ENCODE data around the gene TMEM107.

Gene TMEM107

DNA sequence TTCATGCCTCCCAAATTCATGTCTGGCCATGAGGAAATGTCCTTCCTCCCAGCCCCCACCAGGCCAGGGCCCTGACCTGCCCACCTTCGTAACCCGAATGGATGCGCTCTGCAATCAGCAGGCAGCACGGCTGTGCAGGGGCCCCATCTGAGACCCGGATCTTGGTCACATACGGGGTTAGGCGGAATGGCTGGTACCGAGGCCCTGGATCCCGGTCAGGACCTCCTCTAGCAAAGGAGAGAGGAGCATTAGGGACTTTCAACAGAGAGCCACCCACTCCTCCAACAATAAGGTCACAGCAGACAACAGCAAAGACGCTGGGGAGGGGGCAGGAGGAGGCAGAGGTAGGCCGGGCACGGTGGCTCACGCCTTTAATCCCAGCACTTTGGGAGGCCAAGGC lies 27.6 kb downstream of the TMEM107 start:
- Histone ChIP-seq H3K4me3 (ENCODE audit: low read depth, low read length) (no peak overlapping the region), H3K27me3 (replicated peaks) (no peaks in the 10 kb centered on the region), H3K36me3 (replicated peaks) (peaks cover 63% of the 10 kb centered on the region), H3K27ac (no peak overlapping the region)
- no peak for DNase-seq
- TF ChIP-seq, protein P1, sequence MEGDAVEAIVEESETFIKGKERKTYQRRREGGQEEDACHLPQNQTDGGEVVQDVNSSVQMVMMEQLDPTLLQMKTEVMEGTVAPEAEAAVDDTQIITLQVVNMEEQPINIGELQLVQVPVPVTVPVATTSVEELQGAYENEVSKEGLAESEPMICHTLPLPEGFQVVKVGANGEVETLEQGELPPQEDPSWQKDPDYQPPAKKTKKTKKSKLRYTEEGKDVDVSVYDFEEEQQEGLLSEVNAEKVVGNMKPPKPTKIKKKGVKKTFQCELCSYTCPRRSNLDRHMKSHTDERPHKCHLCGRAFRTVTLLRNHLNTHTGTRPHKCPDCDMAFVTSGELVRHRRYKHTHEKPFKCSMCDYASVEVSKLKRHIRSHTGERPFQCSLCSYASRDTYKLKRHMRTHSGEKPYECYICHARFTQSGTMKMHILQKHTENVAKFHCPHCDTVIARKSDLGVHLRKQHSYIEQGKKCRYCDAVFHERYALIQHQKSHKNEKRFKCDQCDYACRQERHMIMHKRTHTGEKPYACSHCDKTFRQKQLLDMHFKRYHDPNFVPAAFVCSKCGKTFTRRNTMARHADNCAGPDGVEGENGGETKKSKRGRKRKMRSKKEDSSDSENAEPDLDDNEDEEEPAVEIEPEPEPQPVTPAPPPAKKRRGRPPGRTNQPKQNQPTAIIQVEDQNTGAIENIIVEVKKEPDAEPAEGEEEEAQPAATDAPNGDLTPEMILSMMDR (IDR thresholded peaks at IDR 0.05; ENCODE audit: low read depth, low read length, missing control alignments) = no peak
- in situ Hi-C loops (cut with HindIII; ENCODE audit: low pct_ligation_motif_present, low sequenced_read_pairs) = no loop called here

DNA sequence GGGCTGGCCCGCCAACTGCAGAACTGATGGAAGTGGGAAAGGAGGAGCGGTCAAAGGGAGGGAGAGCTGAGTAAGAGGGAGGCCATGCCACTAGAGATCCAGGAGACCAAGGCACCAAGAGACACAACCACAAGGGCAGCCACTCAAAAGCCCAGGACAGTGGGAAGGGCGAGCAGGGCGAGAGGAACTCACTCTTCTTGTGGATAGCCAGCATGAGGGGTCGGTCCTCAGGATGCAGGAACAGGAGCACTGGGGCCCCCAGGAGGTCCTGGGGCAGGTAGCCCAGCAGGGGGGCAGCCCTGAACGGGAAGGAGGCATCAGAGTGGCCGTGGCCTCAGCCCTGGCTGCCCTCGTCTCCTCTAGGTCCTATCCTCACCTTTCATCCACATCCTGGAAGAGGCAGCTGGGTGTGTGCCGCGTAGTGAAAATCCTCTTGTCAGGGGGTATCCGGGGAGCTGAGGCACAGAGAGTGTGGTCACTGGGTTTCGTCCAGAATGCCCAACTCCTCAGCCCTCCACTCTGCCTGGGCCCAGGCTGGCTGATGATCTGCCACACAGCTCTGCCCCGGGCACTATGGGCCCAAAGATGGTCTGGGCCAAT lies 28.3 kb downstream of the TMEM107 start:
- H3K4me3 ChIP-seq (ENCODE audit: low read depth, low read length) = no peak overlapping the region
- no peak for DNase-seq
- TF ChIP-seq, protein P1 (IDR thresholded peaks at IDR 0.05; ENCODE audit: low read depth, low read length, missing control alignments) = no peak
- H3K27ac ChIP-seq = no peak overlapping the region
- H3K36me3 ChIP-seq (replicated peaks) = peaks cover 63% of the 10 kb centered on the region
- in situ Hi-C loops (cut with HindIII; ENCODE audit: low pct_ligation_motif_present, low sequenced_read_pairs) = no loop called here
- no peaks in the 10 kb centered on the region for H3K27me3 ChIP-seq (replicated peaks)

DNA sequence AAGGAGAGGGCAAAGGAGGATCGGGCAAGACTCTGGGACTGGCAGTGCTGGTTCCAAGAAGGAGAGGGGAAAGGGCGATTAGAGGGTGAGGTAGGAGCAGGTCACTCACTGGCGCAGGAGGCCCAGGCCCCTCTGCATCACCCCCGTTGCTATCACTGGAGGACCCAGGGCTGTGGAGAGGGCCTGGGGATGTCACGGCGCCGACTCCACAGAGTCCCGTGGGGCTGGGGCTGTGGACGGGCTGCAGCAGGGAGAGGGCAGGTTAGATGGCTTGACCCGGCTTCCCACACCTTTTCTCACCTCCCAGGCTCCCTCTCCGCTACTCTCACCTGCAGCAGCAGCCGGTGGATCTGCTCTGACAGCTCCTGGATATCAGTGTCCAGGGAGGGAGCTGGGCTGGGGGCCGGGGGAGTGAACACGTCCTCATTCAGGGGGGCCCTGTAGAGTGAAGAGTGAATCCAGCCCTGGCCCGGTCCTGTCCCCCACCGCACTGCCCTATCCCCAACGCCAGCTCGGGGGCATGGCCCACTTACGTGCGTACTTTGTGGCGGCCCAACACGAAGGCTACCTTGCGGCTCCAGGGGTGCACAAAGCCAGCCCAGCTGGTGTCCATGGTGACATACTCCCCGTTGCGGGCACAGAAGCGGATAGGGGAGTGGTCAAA lies 28.9 kb downstream of the TMEM107 start:
- H3K27me3 ChIP-seq (replicated peaks) = no peaks in the 10 kb centered on the region
- H3K27ac ChIP-seq = no peak overlapping the region
- in situ Hi-C loops (cut with HindIII; ENCODE audit: low pct_ligation_motif_present, low sequenced_read_pairs) = no loop called here
- TF ChIP-seq, protein P1 (IDR thresholded peaks at IDR 0.05; ENCODE audit: low read depth, low read length, missing control alignments) = no peak
- no peak for DNase-seq
- no peak overlapping the region for H3K4me3 ChIP-seq (ENCODE audit: low read depth, low read length)
- peaks cover 69% of the 10 kb centered on the region for H3K36me3 ChIP-seq (replicated peaks)

DNA sequence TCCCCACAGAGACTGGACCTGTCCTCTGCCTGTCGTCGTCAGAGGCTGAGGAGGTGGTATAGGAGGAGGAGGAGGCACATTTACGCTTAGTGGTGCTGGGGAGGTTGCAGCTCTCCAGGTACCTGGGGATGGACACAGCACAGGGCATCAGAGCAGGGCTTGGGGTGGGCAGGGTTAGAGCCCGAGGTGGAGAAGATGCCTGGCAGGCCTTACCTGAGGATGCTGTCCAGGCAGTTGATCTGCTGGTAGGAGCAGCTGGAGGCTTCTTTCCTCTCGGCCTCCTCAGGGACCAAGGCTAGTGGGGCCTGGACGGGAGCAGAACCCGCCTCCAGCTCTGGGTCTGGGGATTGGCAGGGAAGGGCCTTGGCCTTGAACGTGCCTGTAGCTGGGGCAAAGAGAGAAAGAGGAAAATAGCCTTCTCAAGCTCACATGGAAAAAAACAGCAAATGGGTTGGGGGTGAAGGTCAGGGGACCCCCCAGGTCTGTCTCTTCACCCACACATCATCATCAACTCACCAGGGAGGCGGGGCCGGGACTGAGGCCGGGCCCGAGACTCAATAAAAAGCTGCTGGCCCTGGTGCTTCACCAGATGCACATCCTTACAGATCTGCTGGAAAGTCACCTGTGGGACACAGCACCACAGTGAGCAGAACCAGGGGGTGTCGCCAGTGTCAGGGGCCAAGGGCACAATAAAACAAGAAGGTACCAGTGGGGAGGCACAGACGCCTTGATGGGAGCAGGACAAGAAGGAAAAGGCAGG lies 29.6 kb downstream of the TMEM107 start:
- H3K27ac ChIP-seq = no peak overlapping the region

DNA sequence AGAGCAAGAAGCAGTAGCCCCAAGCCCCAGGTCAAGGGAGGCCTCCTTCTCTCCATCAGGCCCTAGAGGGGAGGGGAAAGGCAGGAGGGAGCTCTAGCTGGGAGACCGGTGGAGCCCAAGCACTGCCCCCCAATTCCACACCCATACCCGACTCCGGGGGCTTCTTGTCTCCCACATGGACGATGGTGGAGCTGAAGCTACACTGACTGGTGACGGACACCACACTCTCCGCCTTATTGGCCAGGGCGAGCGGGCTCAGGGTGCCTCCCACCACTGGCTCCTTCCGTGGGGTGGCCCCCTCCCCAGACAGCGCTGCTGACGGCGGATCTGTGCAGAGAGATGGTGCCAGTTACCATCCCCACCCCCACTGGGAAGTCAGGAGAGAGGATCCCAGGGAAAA lies 30.4 kb downstream of the TMEM107 start:
- no peak overlapping the region for H3K27ac ChIP-seq
- in situ Hi-C loops (cut with HindIII; ENCODE audit: low pct_ligation_motif_present, low sequenced_read_pairs) = no loop called here
- H3K36me3 ChIP-seq (replicated peaks) = peaks cover 83% of the 10 kb centered on the region
- TF ChIP-seq, protein P1 (IDR thresholded peaks at IDR 0.05; ENCODE audit: low read depth, low read length, missing control alignments) = no peak
- H3K27me3 ChIP-seq (replicated peaks) = no peaks in the 10 kb centered on the region
- H3K4me3 ChIP-seq (ENCODE audit: low read depth, low read length) = no peak overlapping the region
- DNase-seq = no peak

More for the DNA sequence above, 29.6 kb downstream of the TMEM107 start:
- TF ChIP-seq, protein P1 (IDR thresholded peaks at IDR 0.05; ENCODE audit: low read depth, low read length, missing control alignments) = no peak
- in situ Hi-C loops (cut with HindIII; ENCODE audit: low pct_ligation_motif_present, low sequenced_read_pairs) = no loop called here
- H3K27me3 ChIP-seq (replicated peaks) = no peaks in the 10 kb centered on the region
- no peak overlapping the region for H3K4me3 ChIP-seq (ENCODE audit: low read depth, low read length)
- peaks cover 77% of the 10 kb centered on the region for H3K36me3 ChIP-seq (replicated peaks)
- DNase-seq = no peak
